DOHH2 (cell line): ENCODE data around the gene TNNT2.

Source experiments
- H3F3A ChIP-seq: fragments of 200-600 bp; sonication (generic), shearing (Covaris generic); 2 replicates; pipeline ENCODE4 v1.6.0; 2016; ENCODE audit warnings: antibody characterized with exemption, mild to moderate bottlenecking; ENCODE audit not compliant: control insufficient read depth, insufficient read depth
- H3K27ac ChIP-seq: fragments of 200-600 bp; sonication (generic); 2 replicates; pipeline ENCODE4 v1.5.1; 2014; ENCODE audit warnings: low read depth, mild to moderate bottlenecking, low read length, moderate library complexity
- H3K27me3 ChIP-seq: fragments of 200-600 bp; sonication (generic); 2 replicates; pipeline ENCODE4 v1.6.1; 2014; ENCODE audit warnings: mild to moderate bottlenecking, low read length, mixed read lengths; ENCODE audit not compliant: control insufficient read depth
- H3K36me3 ChIP-seq: fragments of 200-600 bp; sonication (generic); 2 replicates; pipeline ENCODE4 v1.6.1; 2014; ENCODE audit warnings: mild to moderate bottlenecking, low read length, moderate library complexity, mixed read lengths; ENCODE audit not compliant: control insufficient read depth
- H3K4me1 ChIP-seq: fragments of 200-600 bp; sonication (generic); 2 replicates; pipeline ENCODE4 v1.6.1; 2014; ENCODE audit warnings: mild to moderate bottlenecking, low read length, mixed read lengths; ENCODE audit not compliant: control insufficient read depth
- H3K4me2 ChIP-seq: fragments of 200-600 bp; sonication (generic); 2 replicates; pipeline ENCODE4 v1.6.0; 2014; ENCODE audit warnings: mild to moderate bottlenecking, low read length, moderate library complexity
- H3K4me3 ChIP-seq: fragments of 200-600 bp; sonication (generic); 2 replicates; pipeline ENCODE4 v1.5.1; 2014; ENCODE audit warnings: mild to moderate bottlenecking, low read length, mixed read lengths
- H3K79me2 ChIP-seq: fragments of 200-600 bp; sonication (generic); 2 replicates; pipeline ENCODE4 v1.6.1; 2014; ENCODE audit warnings: mild to moderate bottlenecking, low read length, mixed read lengths; ENCODE audit not compliant: control insufficient read depth
- H3K9me2 ChIP-seq: fragments of 200-600 bp; sonication (generic); replicated peaks from 2 replicates; pipeline ENCODE4 v1.6.1; 2014; ENCODE audit warnings: mild to moderate bottlenecking, low read length, mixed read lengths; ENCODE audit not compliant: control insufficient read depth
- H3K9me3 ChIP-seq: fragments of 200-600 bp; sonication (generic); 2 replicates; pipeline ENCODE4 v1.6.1; 2014; ENCODE audit warnings: antibody characterized with exemption, low read length, mixed read lengths; ENCODE audit not compliant: control insufficient read depth, insufficient read depth
- H4K20me1 ChIP-seq: fragments of 200-600 bp; sonication (generic); 2 replicates; pipeline ENCODE4 v1.6.0; 2014; ENCODE audit warnings: low read depth, mild to moderate bottlenecking, antibody characterized with exemption, low read length, moderate library complexity; ENCODE audit not compliant: control insufficient read depth, insufficient read depth
- EZH2phosphoT487 ChIP-seq: fragments of 200-600 bp; sonication (generic); IDR thresholded peaks from 2 replicates; pipeline ENCODE4 v1.6.1; 2017; ENCODE audit warnings: borderline replicate concordance, mild to moderate bottlenecking, antibody characterized with exemption, low read length, moderate library complexity, mixed read lengths
- TF ChIP-seq, protein P1 (sequence below): fragments of 200-600 bp; sonication (generic); IDR thresholded peaks from one replicate; pipeline ENCODE4 v1.5.1; 2014; ENCODE audit warnings: antibody characterized with exemption, mild to moderate bottlenecking, low read depth, low read length; ENCODE audit not compliant: poor library complexity, severe bottlenecking

The TNNT2 gene

GRCh38 chr1:201401700-201402099 lies 24.2 kb upstream of the TNNT2 start:
- H3K27ac ChIP-seq = no peak overlapping the region
- H3K9me2 ChIP-seq = no peaks in the 10 kb centered on the region
- H4K20me1 ChIP-seq = no peaks in the 10 kb centered on the region
- no peak for TF ChIP-seq EZH2phosphoT487
- TF ChIP-seq, protein P1, sequence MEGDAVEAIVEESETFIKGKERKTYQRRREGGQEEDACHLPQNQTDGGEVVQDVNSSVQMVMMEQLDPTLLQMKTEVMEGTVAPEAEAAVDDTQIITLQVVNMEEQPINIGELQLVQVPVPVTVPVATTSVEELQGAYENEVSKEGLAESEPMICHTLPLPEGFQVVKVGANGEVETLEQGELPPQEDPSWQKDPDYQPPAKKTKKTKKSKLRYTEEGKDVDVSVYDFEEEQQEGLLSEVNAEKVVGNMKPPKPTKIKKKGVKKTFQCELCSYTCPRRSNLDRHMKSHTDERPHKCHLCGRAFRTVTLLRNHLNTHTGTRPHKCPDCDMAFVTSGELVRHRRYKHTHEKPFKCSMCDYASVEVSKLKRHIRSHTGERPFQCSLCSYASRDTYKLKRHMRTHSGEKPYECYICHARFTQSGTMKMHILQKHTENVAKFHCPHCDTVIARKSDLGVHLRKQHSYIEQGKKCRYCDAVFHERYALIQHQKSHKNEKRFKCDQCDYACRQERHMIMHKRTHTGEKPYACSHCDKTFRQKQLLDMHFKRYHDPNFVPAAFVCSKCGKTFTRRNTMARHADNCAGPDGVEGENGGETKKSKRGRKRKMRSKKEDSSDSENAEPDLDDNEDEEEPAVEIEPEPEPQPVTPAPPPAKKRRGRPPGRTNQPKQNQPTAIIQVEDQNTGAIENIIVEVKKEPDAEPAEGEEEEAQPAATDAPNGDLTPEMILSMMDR = no peak
- no peaks in the 10 kb centered on the region for H3K79me2 ChIP-seq
- H3K36me3 ChIP-seq = no peaks in the 10 kb centered on the region
- H3K27me3 ChIP-seq = peaks cover 25% of the 10 kb centered on the region
- H3K9me3 ChIP-seq = no peaks in the 10 kb centered on the region
- no peaks in the 10 kb centered on the region for H3K4me1 ChIP-seq
- no peaks in the 10 kb centered on the region for H3F3A ChIP-seq
- H3K4me2 ChIP-seq = no peak overlapping the region
- no peak overlapping the region for H3K4me3 ChIP-seq

DNA sequence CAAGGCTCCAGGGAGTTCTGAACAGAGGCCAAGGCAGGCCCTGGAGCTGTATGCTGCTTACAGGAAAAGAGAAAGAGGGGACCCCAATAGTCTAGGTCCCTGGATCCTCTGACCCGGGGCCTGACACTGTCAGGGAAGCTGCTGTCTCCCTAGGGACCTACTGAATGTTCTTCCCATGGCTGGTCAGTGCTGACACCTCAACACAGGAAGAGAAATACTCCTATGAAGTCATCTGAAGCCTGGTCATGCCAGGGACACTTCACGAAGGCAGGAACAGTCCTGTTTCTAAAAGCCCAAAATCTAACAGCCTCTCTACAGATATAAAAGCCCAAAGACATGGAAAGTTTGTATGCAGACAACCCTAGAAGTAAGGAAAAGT lies 23.4 kb upstream of the TNNT2 start:
- Histone ChIP-seq H3K9me3 (no peaks in the 10 kb centered on the region), H3K9me2 (no peaks in the 10 kb centered on the region), H3K36me3 (no peaks in the 10 kb centered on the region), H3K27ac (no peak overlapping the region), H3F3A (no peaks in the 10 kb centered on the region), H3K4me3 (no peak overlapping the region), H3K27me3 (peaks cover 25% of the 10 kb centered on the region), H3K4me2 (no peak overlapping the region), H4K20me1 (no peaks in the 10 kb centered on the region), H3K4me1 (no peaks in the 10 kb centered on the region), H3K79me2 (no peaks in the 10 kb centered on the region)
- no peak for TF ChIP-seq EZH2phosphoT487
- TF ChIP-seq, protein P1 = no peak

DNA sequence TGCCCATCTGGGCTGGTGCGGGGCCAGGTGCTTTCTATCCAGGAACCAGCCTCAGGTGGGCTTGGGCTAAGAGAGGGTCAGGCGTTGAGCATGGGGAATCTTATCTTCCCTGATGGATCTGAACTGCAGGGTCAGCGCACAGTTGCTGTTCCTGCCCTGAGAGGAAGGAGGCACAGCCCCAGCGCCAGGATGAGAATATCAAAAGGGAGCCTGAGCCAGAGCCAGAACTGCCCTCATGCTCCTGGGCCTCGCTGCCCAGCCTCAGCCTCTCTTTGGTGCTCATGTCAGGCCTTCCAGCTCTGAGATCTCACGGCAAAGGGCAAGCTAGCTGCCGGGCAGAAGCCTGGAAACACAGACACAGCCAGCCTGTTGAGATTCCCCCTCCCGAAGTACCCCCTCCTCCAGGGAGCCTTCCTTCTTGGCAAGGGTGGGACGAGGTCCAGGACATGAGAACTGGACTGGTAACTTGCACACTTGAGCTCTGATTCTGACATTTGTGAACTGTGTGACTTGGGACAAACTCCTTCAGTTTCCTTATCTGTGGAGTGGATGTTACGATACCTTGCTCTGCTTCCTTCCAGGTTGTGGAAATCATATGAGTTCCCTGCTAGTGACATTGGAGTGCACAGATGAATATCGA lies 22.9 kb upstream of the TNNT2 start:
- no peaks in the 10 kb centered on the region for H3K4me1 ChIP-seq
- no peak overlapping the region for H3K4me2 ChIP-seq
- peaks cover 25% of the 10 kb centered on the region for H3K27me3 ChIP-seq
- H3K79me2 ChIP-seq = no peaks in the 10 kb centered on the region
- no peaks in the 10 kb centered on the region for H3K9me2 ChIP-seq
- no peak overlapping the region for H3K4me3 ChIP-seq
- TF ChIP-seq, protein P1 = no peak
- TF ChIP-seq EZH2phosphoT487 = no peak
- H3K27ac ChIP-seq = no peak overlapping the region
- H3F3A ChIP-seq = no peaks in the 10 kb centered on the region
- H4K20me1 ChIP-seq = no peaks in the 10 kb centered on the region
- H3K9me3 ChIP-seq = no peaks in the 10 kb centered on the region
- H3K36me3 ChIP-seq = no peaks in the 10 kb centered on the region
